ENCODE data around the gene CDCP1.

- TF ChIP-seq CTCF (IDR thresholded peaks at IDR 0.05; ENCODE audit: low read length), result no peak
- no peak for TF ChIP-seq EZH2 (IDR thresholded peaks at IDR 0.05; ENCODE audit: borderline replicate concordance, low read length)
Observed at GRCh38 chr3:45180899-45181298, 34.7 kb upstream of the CDCP1 start.
